MM.1S (cell line): Measurements from ENCODE around the gene HMX1.

ENCODE experiments used
- DNase-seq: peaks from one replicate; pipeline ENCODE4 v3.0.0-alpha.2; 2015
- H2AFZ ChIP-seq: fragments of 300-600 bp; sonication (generic); 2 replicates; pipeline ENCODE4 v1.6.0; 2016; ENCODE audit warnings: antibody characterized with exemption, low read length
- H3F3A ChIP-seq: fragments of 300-600 bp; sonication (generic); 2 replicates; pipeline ENCODE4 v1.6.1; 2016; ENCODE audit warnings: mild to moderate bottlenecking, antibody characterized with exemption, low read length, moderate library complexity, mixed read lengths; ENCODE audit not compliant: insufficient read depth
- H3K27ac ChIP-seq: fragments of 300-600 bp; sonication (generic); 2 replicates; pipeline ENCODE4 v1.5.1; 2016; ENCODE audit warnings: mild to moderate bottlenecking, low read length
- H3K27me3 ChIP-seq: fragments of 300-600 bp; sonication (generic); replicated peaks from 2 replicates; pipeline ENCODE4 v1.6.0; 2016; ENCODE audit warnings: low read length; ENCODE audit not compliant: insufficient read depth
- H3K36me3 ChIP-seq: fragments of 300-600 bp; sonication (generic); replicated peaks from 2 replicates; pipeline ENCODE4 v1.6.1; 2016; ENCODE audit warnings: mild to moderate bottlenecking, low read length, mixed read lengths; ENCODE audit not compliant: insufficient read depth
- H3K4me1 ChIP-seq: fragments of 300-600 bp; sonication (generic); 2 replicates; pipeline ENCODE4 v1.6.1; 2016; ENCODE audit warnings: low read length, mixed read lengths
- H3K4me2 ChIP-seq: fragments of 300-600 bp; sonication (generic); 2 replicates; pipeline ENCODE4 v1.6.0; 2016; ENCODE audit warnings: low read depth, low read length
- H3K4me3 ChIP-seq: fragments of 300-600 bp; sonication (generic); 2 replicates; pipeline ENCODE4 v1.5.1; 2016; ENCODE audit warnings: low read length, mixed read lengths
- H3K79me2 ChIP-seq: fragments of 300-600 bp; sonication (generic); 2 replicates; pipeline ENCODE4 v1.6.1; 2016; ENCODE audit warnings: mixed run types, low read length, mixed read lengths
- H3K9ac ChIP-seq: fragments of 300-600 bp; sonication (generic); 2 replicates; pipeline ENCODE4 v1.6.1; 2016; ENCODE audit warnings: low read length, mixed read lengths
- H3K9me2 ChIP-seq: fragments of 300-600 bp; sonication (generic); replicated peaks from 2 replicates; pipeline ENCODE4 v1.6.1; 2016; ENCODE audit warnings: mild to moderate bottlenecking, low read length, mixed read lengths; ENCODE audit not compliant: insufficient read depth
- H3K9me3 ChIP-seq: fragments of 300-600 bp; sonication (generic); replicated peaks from 2 replicates; pipeline ENCODE4 v1.6.1; 2016; ENCODE audit warnings: mild to moderate bottlenecking, low read length, mixed read lengths; ENCODE audit not compliant: insufficient read depth
- H4K20me1 ChIP-seq: fragments of 300-600 bp; sonication (generic); 2 replicates; pipeline ENCODE4 v1.6.1; 2016; ENCODE audit warnings: mild to moderate bottlenecking, low read length, moderate library complexity, mixed read lengths; ENCODE audit not compliant: insufficient read depth
- EZH2 ChIP-seq: fragments of 300-600 bp; sonication (generic); optimal IDR thresholded peaks from 2 replicates; pipeline ENCODE3; 2017; ENCODE audit warnings: low read depth, mild to moderate bottlenecking, antibody characterized with exemption, low read length, mixed read lengths
- EZH2phosphoT487 ChIP-seq: fragments of 300-600 bp; sonication (generic); IDR thresholded peaks from 2 replicates; pipeline ENCODE4 v1.6.1; 2018; ENCODE audit warnings: antibody characterized with exemption, low read length
- TF ChIP-seq, protein P1 (sequence below): fragments of 300-600 bp; sonication (generic); IDR thresholded peaks from 2 replicates; pipeline ENCODE4 v1.5.1; 2016; ENCODE audit warnings: antibody characterized with exemption, low read length, mixed read lengths

Gene HMX1

DNA sequence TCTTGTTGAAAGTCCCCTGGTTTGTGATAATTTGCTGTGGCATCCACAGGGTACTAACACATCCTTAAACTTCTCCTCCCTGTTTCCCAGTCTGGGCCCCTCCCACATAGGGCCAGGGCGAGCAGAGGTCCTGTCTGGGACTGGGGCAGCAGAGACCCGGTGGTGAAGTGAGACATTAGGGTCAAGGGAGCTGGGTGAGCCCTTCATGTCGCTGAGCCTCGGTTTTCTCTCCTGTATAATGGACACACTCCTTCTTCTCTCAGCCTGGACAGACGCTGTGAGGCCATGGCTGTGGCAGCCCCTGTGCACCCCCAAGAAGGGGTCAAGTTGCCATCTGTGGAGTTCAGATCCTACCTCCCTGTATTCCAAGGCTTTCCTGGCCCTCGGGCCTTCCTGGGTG, 33.0 kb upstream of the HMX1 start:
- TF ChIP-seq EZH2phosphoT487 (no peak), EZH2 (no peak)
- TF ChIP-seq, protein P1, sequence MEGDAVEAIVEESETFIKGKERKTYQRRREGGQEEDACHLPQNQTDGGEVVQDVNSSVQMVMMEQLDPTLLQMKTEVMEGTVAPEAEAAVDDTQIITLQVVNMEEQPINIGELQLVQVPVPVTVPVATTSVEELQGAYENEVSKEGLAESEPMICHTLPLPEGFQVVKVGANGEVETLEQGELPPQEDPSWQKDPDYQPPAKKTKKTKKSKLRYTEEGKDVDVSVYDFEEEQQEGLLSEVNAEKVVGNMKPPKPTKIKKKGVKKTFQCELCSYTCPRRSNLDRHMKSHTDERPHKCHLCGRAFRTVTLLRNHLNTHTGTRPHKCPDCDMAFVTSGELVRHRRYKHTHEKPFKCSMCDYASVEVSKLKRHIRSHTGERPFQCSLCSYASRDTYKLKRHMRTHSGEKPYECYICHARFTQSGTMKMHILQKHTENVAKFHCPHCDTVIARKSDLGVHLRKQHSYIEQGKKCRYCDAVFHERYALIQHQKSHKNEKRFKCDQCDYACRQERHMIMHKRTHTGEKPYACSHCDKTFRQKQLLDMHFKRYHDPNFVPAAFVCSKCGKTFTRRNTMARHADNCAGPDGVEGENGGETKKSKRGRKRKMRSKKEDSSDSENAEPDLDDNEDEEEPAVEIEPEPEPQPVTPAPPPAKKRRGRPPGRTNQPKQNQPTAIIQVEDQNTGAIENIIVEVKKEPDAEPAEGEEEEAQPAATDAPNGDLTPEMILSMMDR: no peak
- Histone ChIP-seq H2AFZ (no peak overlapping the region), H3K4me1 (0 out of 2 replicates have a peak, but pooled peaks cover 3% of the 10 kb centered on the region), H4K20me1 (no peaks in the 10 kb centered on the region), H3K4me3 (no peak overlapping the region), H3K4me2 (no peak overlapping the region), H3K79me2 (no peaks in the 10 kb centered on the region), H3K9me3 (peaks cover 4% of the 10 kb centered on the region; the same call in 1 of the 2 replicates), H3K27me3 (peaks cover 98% of the 10 kb centered on the region), H3K36me3 (no peaks in the 10 kb centered on the region), H3K9ac (no peak overlapping the region), H3F3A (no peaks in the 10 kb centered on the region), H3K9me2 (no peaks in the 10 kb centered on the region), H3K27ac (no peak overlapping the region)
- no peak for DNase-seq

DNA sequence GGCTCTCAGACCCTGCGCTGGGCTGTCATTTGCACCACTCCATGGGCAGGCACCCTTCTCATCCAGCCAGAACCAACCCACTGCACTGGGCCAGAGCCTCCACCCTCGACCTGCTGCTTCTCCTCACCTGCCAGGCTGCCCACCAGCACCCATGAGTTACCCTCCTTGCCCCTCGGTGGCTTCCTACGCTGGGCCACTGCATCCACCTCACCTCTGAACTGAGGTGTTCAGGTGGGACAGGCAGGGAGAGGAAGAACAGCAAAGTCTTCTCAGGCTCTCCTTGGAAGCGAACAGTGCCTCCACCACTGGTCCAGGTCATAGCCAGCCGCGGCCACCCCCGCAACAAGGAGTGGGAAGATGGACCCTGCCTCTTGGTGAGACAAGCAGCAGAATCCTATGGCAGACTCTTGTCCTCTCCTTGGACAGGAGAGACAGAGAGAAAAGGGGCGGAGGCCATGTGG, 32.4 kb upstream of the HMX1 start:
- H3F3A ChIP-seq: no peaks in the 10 kb centered on the region
- H3K4me1 ChIP-seq: no peaks in the 10 kb centered on the region
- no peak overlapping the region for H3K9ac ChIP-seq
- H3K4me3 ChIP-seq: no peak overlapping the region
- no peak overlapping the region for H3K27ac ChIP-seq
- no peak for DNase-seq
- H3K79me2 ChIP-seq: no peaks in the 10 kb centered on the region
- peaks cover 97% of the 10 kb centered on the region for H3K27me3 ChIP-seq
- H3K9me3 ChIP-seq: peaks cover 4% of the 10 kb centered on the region; the same call in 1 of the 2 replicates
- no peak overlapping the region for H2AFZ ChIP-seq
- no peaks in the 10 kb centered on the region for H3K9me2 ChIP-seq
- H4K20me1 ChIP-seq: no peaks in the 10 kb centered on the region
- TF ChIP-seq, protein P1: no peak
- no peak for TF ChIP-seq EZH2
- H3K4me2 ChIP-seq: no peak overlapping the region
- H3K36me3 ChIP-seq: no peaks in the 10 kb centered on the region

DNA sequence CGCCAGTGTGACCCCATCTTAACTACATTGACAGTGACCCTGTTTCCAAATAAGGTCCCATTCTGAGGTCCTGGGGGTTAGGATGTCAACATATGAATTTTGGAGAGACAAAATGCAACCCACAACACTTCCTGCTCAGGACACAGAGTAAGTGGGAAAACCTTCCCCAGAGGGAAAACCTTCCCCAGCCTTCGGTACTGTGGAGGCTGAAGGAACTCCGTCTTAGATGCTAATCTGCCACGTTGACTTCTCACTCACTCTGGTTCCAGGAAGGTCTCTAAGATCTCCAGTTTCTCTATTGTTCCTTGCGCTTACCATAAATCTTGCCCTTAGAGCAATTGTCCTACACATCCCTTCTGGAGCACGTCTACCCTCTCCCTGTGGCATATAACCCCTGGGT, 29.7 kb upstream of the HMX1 start:
- Histone ChIP-seq H3K9ac (no peak overlapping the region), H3K36me3 (no peaks in the 10 kb centered on the region), H3K27ac (no peak overlapping the region), H3K4me3 (no peak overlapping the region), H2AFZ (no peak overlapping the region), H3K4me2 (no peak overlapping the region), H3K4me1 (no peaks in the 10 kb centered on the region), H3F3A (no peaks in the 10 kb centered on the region), H4K20me1 (no peaks in the 10 kb centered on the region), H3K9me3 (peaks cover 4% of the 10 kb centered on the region; the same call in 1 of the 2 replicates), H3K9me2 (no peaks in the 10 kb centered on the region), H3K79me2 (no peaks in the 10 kb centered on the region), H3K27me3 (peaks cover 97% of the 10 kb centered on the region)
- DNase-seq: no peak
- TF ChIP-seq EZH2phosphoT487: no peak
- TF ChIP-seq, protein P1: no peak
- TF ChIP-seq EZH2: no peak
